Endodermal cell (in vitro differentiated cells): ENCODE data around the gene PPP1R16B. TPM values are rescaled to one million over a fixed set of nuclear protein-coding genes. Genes with fewer than 3 reads are reported as not detected.

ENCODE experiments used
- DNase-seq: peaks from one replicate; pipeline ENCODE4 v3.0.0-alpha.2; 2017
- H3K27ac ChIP-seq: 2 replicates; pipeline ENCODE4 v1.5.1; 2013; ENCODE audit warnings: mild to moderate bottlenecking, low read depth, low read length, moderate library complexity
- H3K27me3 ChIP-seq: 2 replicates; pipeline ENCODE4 v1.6.1; 2013; ENCODE audit warnings: mild to moderate bottlenecking, low read length, moderate library complexity; ENCODE audit not compliant: insufficient read depth, control insufficient read depth, poor library complexity, severe bottlenecking
- H3K36me3 ChIP-seq: 2 replicates; pipeline ENCODE4 v1.7.0; 2013; ENCODE audit warnings: mild to moderate bottlenecking, low read length, moderate library complexity; ENCODE audit not compliant: control insufficient read depth, insufficient read depth
- H3K4me1 ChIP-seq: one replicate; pipeline ENCODE4 v1.7.0; 2013; ENCODE audit warnings: low read length; ENCODE audit not compliant: control insufficient read depth, insufficient read depth
- H3K4me3 ChIP-seq: 2 replicates; pipeline ENCODE4 v1.5.1; 2013; ENCODE audit warnings: mild to moderate bottlenecking, low read length, moderate library complexity
- H3K9ac ChIP-seq: 2 replicates; pipeline ENCODE4 v1.6.1; 2013; ENCODE audit warnings: mild to moderate bottlenecking, low read length, moderate library complexity; ENCODE audit not compliant: poor library complexity, severe bottlenecking; ENCODE audit errors: extremely low read depth
- H3K9me3 ChIP-seq: 2 replicates; pipeline ENCODE4 v1.6.1; 2013; ENCODE audit warnings: mild to moderate bottlenecking, low read length, moderate library complexity; ENCODE audit not compliant: control insufficient read depth
- H3K27ac Mint-ChIP-seq: 2 replicates; pipeline ENCODE4 v1.8.0; 2020; ENCODE audit warnings: mixed read lengths
- H3K27me3 Mint-ChIP-seq: 2 replicates; pipeline ENCODE4 v1.8.0; 2021; ENCODE audit warnings: mild to moderate bottlenecking, mixed read lengths; ENCODE audit not compliant: insufficient read depth
- H3K36me3 Mint-ChIP-seq: 2 replicates; pipeline ENCODE4 v1.8.0; 2020; ENCODE audit warnings: low read depth, mixed read lengths
- H3K4me1 Mint-ChIP-seq: 2 replicates; pipeline ENCODE4 v1.8.0; 2020; ENCODE audit warnings: mixed read lengths
- H3K4me3 Mint-ChIP-seq: 2 replicates; pipeline ENCODE4 v1.8.0; 2020; ENCODE audit warnings: mild to moderate bottlenecking, moderate library complexity, mixed read lengths
- H3K9me3 Mint-ChIP-seq: 2 replicates; pipeline ENCODE4 v1.8.0; 2020; ENCODE audit warnings: mild to moderate bottlenecking, mixed read lengths
- CTCF ChIP-seq: fragments of 200-600 bp; sonication (generic); conservative IDR thresholded peaks from 2 replicates; pipeline ENCODE4 v1.5.0; 2021; ENCODE audit warnings: antibody characterized with exemption, mild to moderate bottlenecking
- WGBS, 2 experiments: methylation state at CpG; one replicate each; pipeline versions ENCODE4 v1.1.5 to v1.1.7; 2013; ENCODE audit warnings: missing lambda C conversion rate in 2 of 2, mixed read lengths in 1 of 2; ENCODE audit not compliant: insufficient coverage in 1 of 2, insufficient read length in 1 of 2; 5-methylcytosine and 5-hydroxymethylcytosine counted together
- total RNA-seq, 2 donors: library from RNA; stranded (reverse); fragmentation: NEBNext Ultra II Directional in 1 of 2; extraction: Animal tissue kit (Norgen Biotek cat#: 25700) in 1 of 2; gene quantifications; 2 replicates in 1 of 2; 3 replicates in 1 of 2; pipeline ENCODE4 v1.2.1, GENCODE V29; 2021

PPP1R16B gene
- total RNA-seq, 2 donors from 2014 or later, result 6.7 to 15.3 TPM

DNA sequence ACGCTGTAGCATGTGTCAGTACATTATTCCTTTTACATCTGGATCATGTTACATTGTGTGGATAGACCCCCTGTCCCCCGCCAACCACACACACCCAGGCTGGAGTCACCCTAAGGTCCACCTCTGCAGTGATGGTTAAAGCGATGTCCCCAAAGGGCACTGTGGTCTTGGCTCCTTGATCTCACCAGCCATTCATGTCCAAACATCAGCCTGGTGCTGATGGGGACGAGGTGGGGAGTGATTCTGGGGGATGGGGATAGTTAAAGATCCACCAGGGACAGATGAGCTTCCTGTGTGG lies 61.5 kb downstream of the PPP1R16B start:
- H3K4me1 ChIP-seq, result no peaks in the 10 kb centered on the region
- Mint-ChIP-seq H3K36me3 (peaks cover 2% of the 10 kb centered on the region), H3K4me1 (no peaks in the 10 kb centered on the region), H3K9me3 (no peaks in the 10 kb centered on the region), H3K27ac (no peak overlapping the region), H3K4me3 (no peak overlapping the region), H3K27me3 (no peaks in the 10 kb centered on the region)
- no peak for DNase-seq
- H3K9ac ChIP-seq, result no peak overlapping the region
- no peaks in the 10 kb centered on the region for H3K36me3 ChIP-seq
- no peak overlapping the region for H3K4me3 ChIP-seq
- H3K27me3 ChIP-seq, result no peaks in the 10 kb centered on the region
- H3K27ac ChIP-seq, result no peak overlapping the region
- no peak for TF ChIP-seq CTCF
- no peaks in the 10 kb centered on the region for H3K9me3 ChIP-seq
- 78 to 96% methylated on average over 3 to 4 of the region's 4 CpGs for WGBS, 2 experiments

DNA sequence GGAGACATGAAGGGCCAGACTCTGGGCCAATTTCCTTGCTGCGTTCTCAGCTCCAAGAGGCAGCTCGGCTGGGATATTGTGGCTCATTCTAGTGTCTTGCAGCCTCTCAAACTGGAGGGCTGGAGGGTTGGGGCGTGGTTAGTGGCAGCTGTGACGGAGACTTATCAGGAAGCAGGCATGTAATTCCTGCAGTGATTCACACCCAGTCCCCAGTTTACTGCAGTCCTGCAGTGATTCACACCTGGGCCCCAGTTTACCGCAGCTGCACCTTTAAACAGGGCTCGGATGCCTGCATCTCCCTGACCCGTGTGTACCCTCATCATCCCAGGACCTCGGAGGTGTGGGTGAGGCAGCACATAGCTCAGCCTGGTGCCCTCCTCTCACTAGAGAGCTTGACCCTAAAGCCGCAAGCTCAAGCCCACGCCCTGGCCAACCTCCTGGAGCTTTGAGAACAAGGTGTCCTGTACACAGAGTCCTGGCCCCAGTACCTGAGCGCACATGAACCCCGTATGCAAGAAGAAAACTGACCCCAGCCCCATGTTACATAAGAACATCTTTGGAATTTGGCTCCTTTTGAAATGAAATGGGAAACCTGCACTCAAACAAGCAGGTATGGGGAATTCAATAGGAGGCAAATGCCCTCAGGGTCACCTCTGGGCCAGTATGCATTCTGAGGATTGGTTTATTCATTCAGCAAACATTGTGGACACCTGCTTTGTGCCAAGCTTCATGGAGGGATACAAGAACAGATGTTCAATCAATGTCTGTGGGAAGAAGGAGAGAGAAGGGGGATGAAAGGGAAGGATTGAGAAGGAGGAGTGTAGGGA lies 65.4 kb downstream of the PPP1R16B start:
- no peak overlapping the region for H3K9ac ChIP-seq
- H3K27me3 ChIP-seq, result no peaks in the 10 kb centered on the region
- H3K9me3 ChIP-seq, result no peaks in the 10 kb centered on the region
- no peak for DNase-seq
- H3K4me3 ChIP-seq, result no peak overlapping the region
- H3K4me3 Mint-ChIP-seq, result no peak overlapping the region
- no peak overlapping the region for H3K27ac Mint-ChIP-seq
- H3K36me3 ChIP-seq, result no peaks in the 10 kb centered on the region
- 80% methylated on average over 10 to 12 of the region's 12 CpGs for WGBS, 2 experiments
- no peak for TF ChIP-seq CTCF
- H3K27me3 Mint-ChIP-seq, result no peaks in the 10 kb centered on the region
- no peaks in the 10 kb centered on the region for H3K9me3 Mint-ChIP-seq
- H3K36me3 Mint-ChIP-seq, result no peaks in the 10 kb centered on the region
- H3K27ac ChIP-seq, result no peak overlapping the region
- H3K4me1 Mint-ChIP-seq, result peaks cover 4% of the 10 kb centered on the region
- H3K4me1 ChIP-seq, result peaks cover 4% of the 10 kb centered on the region

DNA sequence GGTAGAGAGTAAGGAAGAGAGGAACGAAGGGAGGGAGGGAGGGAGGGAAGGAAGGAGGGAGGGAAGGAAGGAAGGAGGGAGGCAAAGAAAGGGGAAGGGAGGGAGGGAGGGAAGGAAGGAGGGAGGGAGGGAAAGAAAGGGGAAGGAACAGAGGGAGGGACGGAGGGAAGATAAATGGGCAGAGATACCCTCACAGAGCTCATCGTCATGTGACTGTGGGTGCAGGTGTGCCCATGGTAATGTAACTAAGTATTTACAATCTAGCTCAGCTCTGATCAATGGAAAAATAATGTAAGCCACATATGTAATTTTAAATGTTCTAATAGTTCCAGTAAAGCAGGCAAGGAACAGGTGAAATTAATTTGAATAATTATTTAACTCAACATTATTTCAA lies 66.1 kb downstream of the PPP1R16B start:
- Mint-ChIP-seq H3K4me3 (no peak overlapping the region), H3K27me3 (no peaks in the 10 kb centered on the region), H3K27ac (no peak overlapping the region), H3K36me3 (no peaks in the 10 kb centered on the region), H3K9me3 (no peaks in the 10 kb centered on the region), H3K4me1 (peaks cover 4% of the 10 kb centered on the region)
- Histone ChIP-seq H3K4me3 (no peak overlapping the region), H3K9ac (no peak overlapping the region), H3K9me3 (no peaks in the 10 kb centered on the region), H3K27ac (no peak overlapping the region), H3K27me3 (no peaks in the 10 kb centered on the region), H3K36me3 (no peaks in the 10 kb centered on the region), H3K4me1 (peaks cover 4% of the 10 kb centered on the region)
- no peak for DNase-seq
- no peak for TF ChIP-seq CTCF
- 81 to 100% methylated on average over 1 to 3 of the region's 3 CpGs for WGBS, 2 experiments
